Ovary (tissue), 3 donors: ENCODE results near the gene TTC32.

ENCODE experiments used
- EP300 ChIP-seq: sonication (generic); formaldehyde crosslinking; IDR thresholded peaks from one replicate; pipeline ENCODE4 v1.6.1; 2017; ENCODE audit warnings: antibody characterized with exemption
- POLR2A ChIP-seq: fragments of 450-650 bp; IDR thresholded peaks from one replicate; pipeline ENCODE4 v1.6.1; 2017; ENCODE audit warnings: antibody characterized with exemption, mild to moderate bottlenecking, moderate library complexity
- TF ChIP-seq, protein P1 (sequence below), 3 donors: fragments of 450-650 bp in 2 of 3; fragments of 200-600 bp in 1 of 3; IDR thresholded peaks; one replicate each; pipeline versions ENCODE4 v1.5.1 to v1.8.0; 2016 to 2022; ENCODE audit warnings: antibody characterized with exemption in 3 of 3, mild to moderate bottlenecking in 1 of 3
- donor health status: DM: no; HTN: no; CAD: no.

DNA sequence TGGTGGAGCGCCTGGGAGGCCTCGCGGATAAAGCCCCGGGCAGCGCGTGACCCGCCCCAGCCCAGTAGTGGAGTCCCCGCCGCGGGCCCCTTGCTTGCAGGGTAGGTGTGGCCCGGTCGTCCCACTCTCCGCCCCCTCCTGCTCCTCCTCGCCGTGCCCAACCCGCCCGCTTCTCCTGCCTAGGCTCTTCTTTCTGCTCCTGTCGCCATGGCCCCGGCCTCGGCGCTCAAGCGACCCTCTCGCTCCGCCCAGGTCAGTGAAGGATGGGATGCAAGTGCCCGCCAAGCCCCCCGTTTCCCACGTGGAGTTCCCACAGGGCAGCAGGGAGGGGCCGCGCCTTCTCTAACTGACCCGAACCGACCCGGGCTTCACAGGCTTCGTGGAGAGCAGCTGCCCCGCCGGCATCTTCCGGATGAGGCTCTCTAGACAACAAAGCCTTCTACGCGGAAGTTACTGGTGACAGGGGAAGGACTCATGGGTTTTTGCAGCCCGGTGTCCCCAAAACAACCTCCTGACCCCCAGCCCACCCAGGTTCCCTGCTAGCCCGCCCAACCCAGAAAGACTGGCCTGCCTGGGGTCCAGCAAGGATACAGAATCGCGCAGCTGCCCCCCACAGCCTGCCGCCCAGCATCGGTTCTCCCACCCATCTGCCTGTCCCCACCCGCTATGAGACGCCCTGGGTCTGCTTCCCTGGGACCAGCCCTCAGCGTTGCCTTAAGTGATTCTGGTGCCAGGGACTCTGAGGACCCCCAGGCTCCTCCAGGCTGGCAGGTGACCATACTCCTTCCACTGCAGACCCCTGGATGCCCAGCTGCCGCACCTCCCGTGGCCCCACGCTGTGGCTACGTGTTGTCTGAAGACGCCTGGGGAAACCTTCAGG is 32.8 kb downstream of the TTC32 start:
- TF ChIP-seq POLR2A (no peak), EP300 (no peak)
- TF ChIP-seq, protein P1, sequence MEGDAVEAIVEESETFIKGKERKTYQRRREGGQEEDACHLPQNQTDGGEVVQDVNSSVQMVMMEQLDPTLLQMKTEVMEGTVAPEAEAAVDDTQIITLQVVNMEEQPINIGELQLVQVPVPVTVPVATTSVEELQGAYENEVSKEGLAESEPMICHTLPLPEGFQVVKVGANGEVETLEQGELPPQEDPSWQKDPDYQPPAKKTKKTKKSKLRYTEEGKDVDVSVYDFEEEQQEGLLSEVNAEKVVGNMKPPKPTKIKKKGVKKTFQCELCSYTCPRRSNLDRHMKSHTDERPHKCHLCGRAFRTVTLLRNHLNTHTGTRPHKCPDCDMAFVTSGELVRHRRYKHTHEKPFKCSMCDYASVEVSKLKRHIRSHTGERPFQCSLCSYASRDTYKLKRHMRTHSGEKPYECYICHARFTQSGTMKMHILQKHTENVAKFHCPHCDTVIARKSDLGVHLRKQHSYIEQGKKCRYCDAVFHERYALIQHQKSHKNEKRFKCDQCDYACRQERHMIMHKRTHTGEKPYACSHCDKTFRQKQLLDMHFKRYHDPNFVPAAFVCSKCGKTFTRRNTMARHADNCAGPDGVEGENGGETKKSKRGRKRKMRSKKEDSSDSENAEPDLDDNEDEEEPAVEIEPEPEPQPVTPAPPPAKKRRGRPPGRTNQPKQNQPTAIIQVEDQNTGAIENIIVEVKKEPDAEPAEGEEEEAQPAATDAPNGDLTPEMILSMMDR (IDR thresholded peaks at IDR 0.05): no peak
